Stimulated activated CD4-positive, alpha-beta T cell treated with anti-CD3 and anti-CD28 coated beads, Interleukin-1b, Interleukin-23, amount 100 ng/mL, for 48 hours (primary cell): ENCODE results near the gene HDLBP.

ENCODE experiments used
- DNase-seq: peaks from one replicate; pipeline ENCODE4 v3.0.0-alpha.2; 2020

HDLBP gene

DNA sequence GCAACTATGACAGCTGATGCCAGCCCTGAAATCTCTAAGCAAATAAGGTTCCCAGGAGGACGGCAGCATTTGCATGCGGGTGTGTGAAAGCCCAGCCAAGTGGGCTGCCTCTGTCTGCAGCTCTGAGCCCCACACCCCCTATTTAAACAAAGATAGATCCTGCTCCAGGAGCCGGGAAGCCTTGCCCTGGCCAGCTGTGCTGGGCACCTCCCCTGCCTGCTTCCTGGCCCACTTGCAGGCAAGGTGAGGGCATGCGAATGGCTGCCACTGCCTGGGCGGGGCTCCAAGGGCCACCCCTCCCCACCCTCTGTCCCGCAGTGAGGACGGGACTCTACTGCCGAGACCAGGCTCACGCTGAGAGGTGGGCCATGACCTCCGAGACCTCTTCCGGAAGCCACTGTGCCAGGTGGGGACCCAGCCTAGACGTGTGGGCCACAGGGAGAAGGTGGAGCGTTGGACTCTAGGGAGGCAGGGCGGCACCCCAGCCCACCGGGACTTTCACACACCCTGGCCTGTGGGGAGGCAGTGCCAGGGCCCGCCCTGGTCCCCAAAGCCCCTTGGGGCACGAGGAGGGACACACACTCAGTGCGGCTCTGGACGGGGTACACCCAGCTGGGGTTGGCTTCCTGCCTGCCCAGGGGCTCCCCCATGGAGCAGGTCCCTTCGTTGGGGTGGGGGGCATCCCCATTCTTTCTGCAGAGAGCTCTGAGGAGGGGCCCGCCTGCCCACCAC is 126.9 kb downstream of the HDLBP start, which contains the start of gene ANO7:
Gene ANO7 (plus strand): TSS at position 317 of the 732 bp plus-strand sequence. CDS start 1,387 bp downstream, outside the sequence.
- no peak for DNase-seq

GRCh38 chr2:241187918-241188234 is 127.6 kb downstream of the HDLBP start:
- no peak for DNase-seq

DNA sequence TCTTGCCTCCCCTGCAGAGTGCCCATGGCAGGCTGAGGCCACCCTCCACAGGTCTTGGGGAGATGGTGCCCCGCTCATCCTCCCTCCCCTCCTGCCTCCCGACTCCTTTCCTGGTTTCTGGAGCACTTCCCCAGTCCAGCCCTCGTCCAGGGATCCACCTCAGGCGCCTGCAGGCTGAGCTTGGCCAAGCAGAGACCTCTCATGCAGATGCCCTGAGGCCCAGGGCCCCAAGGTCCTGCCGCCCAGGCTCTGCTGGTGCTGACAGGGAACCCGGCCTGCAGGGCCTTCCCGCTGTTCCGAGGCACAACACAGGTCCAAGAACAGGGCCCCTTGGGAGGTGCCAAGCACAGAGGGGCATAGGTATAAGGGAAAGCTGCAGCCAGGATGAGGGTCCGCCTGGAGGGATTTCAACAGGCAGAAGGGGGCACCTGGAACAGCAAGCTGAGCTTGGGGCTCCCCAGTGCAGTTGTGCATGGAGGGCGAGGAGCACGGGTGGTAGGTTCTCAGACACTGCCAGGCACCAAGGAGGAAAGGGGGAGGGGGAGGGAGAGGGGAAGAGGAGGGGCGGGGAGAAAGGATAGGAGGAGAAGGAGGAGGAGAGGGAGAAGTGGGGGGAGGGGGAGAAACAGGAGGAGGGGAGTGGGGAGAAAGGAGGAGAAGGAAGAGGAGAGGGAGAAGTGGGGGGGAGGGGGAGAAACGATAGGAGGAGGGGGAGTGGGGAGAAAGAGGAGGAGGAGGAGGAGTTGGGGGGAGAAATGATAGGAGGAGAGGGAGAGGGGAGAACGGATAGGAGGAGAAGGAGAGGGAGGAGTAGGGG is 128.2 kb downstream of the HDLBP start:
- no peak for DNase-seq

- no peak for DNase-seq
Observed at GRCh38 chr2:241185961-241186360, 129.5 kb downstream of the HDLBP start.

DNA sequence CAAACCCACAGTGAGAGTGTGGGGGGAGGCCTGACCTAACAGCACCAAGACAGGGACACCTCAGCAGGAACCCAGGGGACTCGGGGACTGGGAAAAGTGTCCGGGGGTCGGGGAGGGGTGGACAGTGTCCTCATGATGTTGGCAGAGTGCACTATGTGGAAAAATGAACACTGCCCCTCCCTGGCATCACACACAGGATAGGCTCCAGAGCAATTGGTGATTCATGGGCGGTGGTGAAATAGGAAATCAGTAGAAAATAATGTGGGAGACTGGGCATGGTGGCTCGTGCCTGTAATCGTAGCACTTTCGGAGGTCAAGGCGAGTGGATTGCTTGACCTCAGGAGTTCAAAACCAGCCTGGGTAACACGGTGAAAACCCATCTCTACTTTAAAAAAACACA is 130.6 kb downstream of the HDLBP start:
- DNase-seq, result no peak

GRCh38 chr2:241183221-241183620 is 132.3 kb downstream of the HDLBP start:
- no peak for DNase-seq

GRCh38 chr2:241182531-241183133 is 132.8 kb downstream of the HDLBP start:
- DNase-seq, result no peak

DNA sequence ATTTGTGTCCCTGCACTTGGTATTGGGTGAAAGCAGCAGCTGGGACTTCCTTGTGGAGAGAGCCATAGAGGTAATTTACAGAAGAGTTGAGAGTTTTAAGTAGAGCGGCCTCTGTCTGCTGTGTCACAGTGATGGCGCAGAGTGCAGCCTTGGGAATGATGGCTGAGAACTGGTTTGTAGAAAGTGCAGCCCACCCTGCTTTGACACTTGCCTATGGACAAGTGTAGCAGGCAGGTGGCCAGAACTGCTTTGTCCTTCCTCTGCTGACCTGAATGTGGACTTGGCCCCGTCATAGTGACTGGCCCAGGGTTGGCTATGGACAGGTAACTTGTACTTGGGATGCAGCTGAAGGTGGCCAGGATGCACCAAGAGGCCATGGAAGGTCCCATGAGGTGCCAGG is 133.3 kb downstream of the HDLBP start:
- DNase-seq, result no peak

- DNase-seq, result no peak
Observed at GRCh38 chr2:241180495-241180894, 135.0 kb downstream of the HDLBP start.

- peak; percentile 62 for DNase-seq
Observed at GRCh38 chr2:241179899-241180298, 135.6 kb downstream of the HDLBP start.

DNA sequence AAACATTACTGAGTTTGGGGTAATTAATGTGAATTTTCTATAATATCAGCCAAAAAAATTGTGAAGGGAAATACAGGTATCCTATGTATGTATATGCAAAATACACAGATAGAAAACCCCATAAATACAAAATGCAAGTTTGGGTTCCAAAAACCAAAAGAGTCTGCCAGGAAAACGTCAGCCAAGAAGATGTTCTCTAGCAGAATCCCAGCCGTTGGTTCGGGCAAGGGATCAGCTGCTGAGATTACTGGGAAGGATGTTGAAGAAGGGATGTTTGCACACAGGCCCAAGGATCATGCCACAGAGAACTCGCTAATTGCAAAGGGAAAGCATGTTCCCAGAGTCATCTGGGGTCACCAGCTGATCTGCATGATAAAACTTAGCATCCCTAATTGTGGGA is 136.5 kb downstream of the HDLBP start:
- no peak for DNase-seq

DNA sequence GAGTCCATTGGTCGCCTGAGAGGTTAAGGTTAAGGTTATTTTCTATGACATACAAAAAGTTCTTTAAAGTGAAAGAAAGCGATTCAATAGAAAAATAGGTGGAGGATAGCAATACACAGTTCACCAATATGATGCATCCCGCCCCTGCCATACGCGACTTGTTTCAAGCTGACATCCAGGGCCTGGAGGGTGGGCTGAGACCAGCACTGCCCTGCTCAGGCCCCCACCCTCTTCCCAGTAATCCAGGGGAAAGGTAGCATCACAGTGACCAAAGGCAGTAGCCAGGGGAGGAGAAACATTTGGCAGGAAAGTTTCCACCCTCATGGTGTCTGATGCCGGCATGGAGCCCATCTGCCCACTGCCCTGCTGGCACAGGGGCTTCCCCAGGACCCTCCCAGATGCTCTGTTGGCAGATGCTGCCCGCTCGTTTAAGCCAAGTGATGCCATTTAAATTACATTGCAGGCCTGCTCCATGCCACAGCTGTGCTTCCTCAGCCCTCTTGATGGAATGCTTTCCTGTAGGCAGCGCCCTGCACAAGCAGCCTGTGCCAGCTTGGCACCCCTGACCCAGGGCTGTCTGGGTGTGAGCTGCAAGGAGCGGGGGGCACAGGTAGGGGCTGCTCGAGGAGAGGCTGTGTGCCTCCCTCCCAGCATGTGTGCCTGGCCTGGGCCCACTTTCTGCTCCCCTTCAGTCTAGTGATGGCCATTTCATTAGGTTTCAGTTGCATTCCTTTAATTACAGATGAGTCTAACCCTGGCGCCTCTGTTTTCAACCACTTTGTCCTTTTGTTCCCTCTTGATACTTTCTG is 137.7 kb downstream of the HDLBP start:
- no peak for DNase-seq
